Transverse colon (tissue), 4 donors: ENCODE data around the gene DGKG. TPM values are rescaled to one million over a fixed set of nuclear protein-coding genes. Genes with fewer than 3 reads are reported as not detected.
A peak's percentile ranks its signal among the peaks of the same experiment; 100 is the strongest.

Source experiments
- DNase-seq: peaks from one replicate; pipeline ENCODE4 v3.0.0-alpha.2; 2019
- H3K27ac ChIP-seq, 4 donors: fragments of 200-600 bp; sonication (generic); 2 replicates each; pipeline ENCODE4 v1.5.1; 2016 to 2018; ENCODE audit warnings: inconsistent platforms in 4 of 4
- H3K27me3 ChIP-seq: fragments of 200-600 bp; sonication (generic); 2 replicates; pipeline ENCODE4 v1.5.1; 2017; ENCODE audit warnings: inconsistent platforms
- H3K36me3 ChIP-seq, 4 donors: fragments of 200-600 bp; sonication (generic); 2 replicates each; pipeline ENCODE4 v1.5.1; 2017 to 2019; ENCODE audit warnings: inconsistent platforms in 4 of 4
- H3K4me1 ChIP-seq, 4 donors: fragments of 200-600 bp; sonication (generic); 2 replicates each; pipeline ENCODE4 v1.5.1; 2017 to 2020; ENCODE audit warnings: inconsistent platforms in 4 of 4
- H3K4me3 ChIP-seq, 4 donors: fragments of 200-600 bp; sonication (generic); 1 replicate in 1 of 4; 2 replicates in 3 of 4; pipeline versions ENCODE4 v1.5.1 to v1.6.1; 2017 to 2019; ENCODE audit warnings: inconsistent platforms in 4 of 4
- H3K9me3 ChIP-seq, 2 donors: fragments of 200-600 bp; sonication (generic); 2 replicates each; pipeline ENCODE4 v1.5.1; 2017 to 2019; ENCODE audit warnings: inconsistent platforms in 2 of 2
- CTCF ChIP-seq, 5 experiments: fragments of 200-600 bp in 3 of 5; fragments of 450-650 bp in 2 of 5; sonication (generic) in 3 of 5; IDR thresholded peaks; 1 replicate in 2 of 5; 2 replicates in 3 of 5; pipeline ENCODE4 v1.5.1; 2016 to 2017; ENCODE audit warnings: antibody characterized with exemption in 5 of 5, inconsistent platforms in 3 of 5, mild to moderate bottlenecking in 2 of 5, moderate library complexity in 1 of 5
- EP300 ChIP-seq: sonication (generic); formaldehyde crosslinking; IDR thresholded peaks from one replicate; pipeline ENCODE4 v1.6.1; 2017; ENCODE audit warnings: antibody characterized with exemption, low read depth
- POLR2A ChIP-seq: fragments of 450-650 bp; IDR thresholded peaks from one replicate; pipeline ENCODE4 v1.6.1; 2016; ENCODE audit warnings: antibody characterized with exemption, mild to moderate bottlenecking, moderate library complexity
- POLR2AphosphoS5 ChIP-seq, 3 donors: sonication (generic); formaldehyde crosslinking; IDR thresholded peaks; one replicate each; pipeline ENCODE4 v1.6.1; 2016; ENCODE audit warnings: antibody characterized with exemption in 3 of 3
- WGBS, 2 donors: methylation state at CpG; one replicate each; pipeline ENCODE4 v1.1.5; 2018; ENCODE audit warnings: low coverage in 1 of 2; 5-methylcytosine and 5-hydroxymethylcytosine counted together
- in situ Hi-C, 4 donors: fragments of 200-750 bp; cut with MboI; loops; one replicate each; pipeline versions ENCODE4 v1.15.0 to v1.15.1; 2017; ENCODE audit warnings: low sequenced_read_pairs in 3 of 4, low pct_ligation_motif_present in 1 of 4, low pct_unique_long_range_greater_than_20kb in 1 of 4
- intact Hi-C: fragments of 100-400 bp; cut with DNase I; formaldehyde crosslinking; loops from one replicate; pipeline ENCODE4 v1.15.1; 2023; ENCODE audit warnings: low total_unique reads
- total RNA-seq, 4 donors: library from RNA; depleted of rRNA; stranded (reverse); fragments of >200 nt; gene quantifications; one replicate each; pipeline ENCODE4 v1.1.0, GENCODE V29; 2016

Gene DGKG
- total RNA-seq, 4 donors from 2014 or later = 1.00 to 2.9 (median 1.8) TPM

- H3K4me1 ChIP-seq = peaks cover 4 to 49% (median 20%) of the 10 kb centered on the region in 4 donors
- H3K27me3 ChIP-seq = peaks cover 2% of the 10 kb centered on the region
- TF ChIP-seq POLR2AphosphoS5 (IDR thresholded peaks at IDR 0.05) = no peak
- TF ChIP-seq CTCF (IDR thresholded peaks at IDR 0.05) = no peak
- no peak for TF ChIP-seq POLR2A
- TF ChIP-seq EP300 = no peak
- H3K9me3 ChIP-seq = no peaks in the 10 kb centered on the region
- no peaks in the 10 kb centered on the region for H3K36me3 ChIP-seq
- 78 to 85% methylated on average over 3 of the region's 3 CpGs for whole genome bisulfite sequencing, 2 donors
- no peak overlapping the region for H3K4me3 ChIP-seq
- no peak for DNase-seq
- no peak overlapping the region for H3K27ac ChIP-seq
- intact Hi-C loops (no loop called here), in situ Hi-C loops (loop anchor here in 1 of 4 donors (25.0 kb wide), 1 partner anchor 687 kb away; the partner anchor contains the start of gene EIF4A2)
Observed at GRCh38 chr3:186100398-186100797, 261.6 kb downstream of the DGKG start.

GRCh38 chr3:186099178-186099577, 262.9 kb downstream of the DGKG start:
- TF ChIP-seq EP300 = no peak
- Histone ChIP-seq H3K27me3 (no peaks in the 10 kb centered on the region), H3K9me3 (no peaks in the 10 kb centered on the region), H3K4me1 (peaks cover 4 to 46% (median 20%) of the 10 kb centered on the region in 4 donors), H3K4me3 (no peak overlapping the region), H3K36me3 (no peaks in the 10 kb centered on the region), H3K27ac (no peak overlapping the region)
- 61% methylated on average over 5 of the region's 5 CpGs; no CpG with 5 or more reads in 1 of the 2 donors for WGBS, 2 donors
- DNase-seq = peak; percentile 12
- in situ Hi-C loops = no loop called here
- intact Hi-C loops = no loop called here

GRCh38 chr3:186098740-186099139, 263.3 kb downstream of the DGKG start:
- no peaks in the 10 kb centered on the region for H3K27me3 ChIP-seq
- H3K36me3 ChIP-seq = no peaks in the 10 kb centered on the region
- DNase-seq = no peak
- peaks cover 4 to 41% (median 19%) of the 10 kb centered on the region in 4 donors for H3K4me1 ChIP-seq
- 55 to 76% methylated on average over 2 to 3 of the region's 3 CpGs for WGBS, 2 donors
- no peak overlapping the region for H3K27ac ChIP-seq
- no peak overlapping the region for H3K4me3 ChIP-seq
- H3K9me3 ChIP-seq = no peaks in the 10 kb centered on the region
- intact Hi-C loops = no loop called here
- in situ Hi-C loops = no loop called here
- TF ChIP-seq POLR2AphosphoS5 (IDR thresholded peaks at IDR 0.05) = no peak

GRCh38 chr3:186097663-186098451, 264.2 kb downstream of the DGKG start:
- peak; percentile 67 for DNase-seq
- no peaks in the 10 kb centered on the region for H3K36me3 ChIP-seq
- H3K4me1 ChIP-seq = peaks cover 4 to 35% (median 18%) of the 10 kb centered on the region in 4 donors
- no peaks in the 10 kb centered on the region for H3K27me3 ChIP-seq
- 0 to 17% methylated on average over 2 to 16 of the region's 16 CpGs for WGBS, 2 donors
- peak overlapping the region in 2 of 4 donors; percentile 16 to 31 for H3K27ac ChIP-seq
- peak overlapping the region in 2 of 4 donors; percentile 11 to 34 for H3K4me3 ChIP-seq
- TF ChIP-seq POLR2AphosphoS5 (IDR thresholded peaks at IDR 0.05) = no peak
- TF ChIP-seq POLR2A = no peak
- TF ChIP-seq CTCF (IDR thresholded peaks at IDR 0.05) = no peak
- no peak for TF ChIP-seq EP300
- in situ Hi-C loops (no loop called here), intact Hi-C loops (no loop called here)
- H3K9me3 ChIP-seq = no peaks in the 10 kb centered on the region

- Histone ChIP-seq H3K4me1 (peaks cover 4 to 29% (median 18%) of the 10 kb centered on the region in 4 donors), H3K36me3 (no peaks in the 10 kb centered on the region), H3K4me3 (peak overlapping the region in 2 of 4 donors; percentile 6 to 34), H3K27me3 (no peaks in the 10 kb centered on the region), H3K9me3 (no peaks in the 10 kb centered on the region), H3K27ac (peak overlapping the region in 1 of 4 donors; percentile 2)
- WGBS, 2 donors = 32% methylated on average over 4 of the region's 4 CpGs; no CpG with 5 or more reads in 1 of the 2 donors
- in situ Hi-C loops = no loop called here
- TF ChIP-seq POLR2A = no peak
- TF ChIP-seq EP300 = no peak
- TF ChIP-seq CTCF (IDR thresholded peaks at IDR 0.05) = no peak
- no peak for TF ChIP-seq POLR2AphosphoS5 (IDR thresholded peaks at IDR 0.05)
- intact Hi-C loops = no loop called here
- DNase-seq = no peak
Observed at GRCh38 chr3:186097317-186097662, 264.7 kb downstream of the DGKG start.

Other genes starting within 250 kb of the DGKG start
- 10 to 100 TPM in 1 of 4 donors, 1 to 10 TPM in 2, not detected in 1; 2.2 to 60.7 (median 4.4) TPM for gene CRYGS, start 182.1 kb upstream of the DGKG start, total RNA-seq
- gene TBCCD1, start 205.1 kb upstream of the DGKG start, total RNA-seq = 10 to 100 TPM in 3 of 4 donors, 1 to 10 TPM in 1; 7.1 to 15.4 (median 13.9) TPM
- gene DNAJB11, start 208.5 kb upstream of the DGKG start, total RNA-seq = 10 to 100 TPM; 15.7 to 50.0 (median 29.4) TPM